DND-41 (cell line): ENCODE data around the gene KRTAP10-12.
"Not testable (repeated sequence)": the region's sequence is repeated elsewhere in the genome, so short reads cannot be mapped to it uniquely, and the experiment has no call there.

Experiments used
- ATAC-seq: fragments of 200-7000 bp; cut with Tn5 transposase; 3 replicates; pipeline ENCODE4 v1.9.1; 2021; ENCODE audit warnings: low read depth; ENCODE audit not compliant: insufficient read depth
- DNase-seq: peaks from one replicate; pipeline ENCODE4 v3.0.0-alpha.2; 2020
- H2AFZ ChIP-seq: 2 replicates; pipeline ENCODE4 v1.6.0; 2012; ENCODE audit warnings: low read depth, low read length
- H3K27ac ChIP-seq: 2 replicates; pipeline ENCODE4 v1.5.1; 2012; ENCODE audit warnings: low read length, inconsistent platforms
- H3K27me3 ChIP-seq: fragments of 200-600 bp; sonication (generic); 2 replicates; pipeline ENCODE4 v1.6.0; 2012; ENCODE audit warnings: low read length, mild to moderate bottlenecking, inconsistent platforms; ENCODE audit not compliant: insufficient read depth, poor library complexity
- H3K36me3 ChIP-seq: 2 replicates; pipeline ENCODE4 v1.5.1; 2012; ENCODE audit warnings: low read length, inconsistent platforms; ENCODE audit not compliant: insufficient read depth
- H3K4me1 ChIP-seq: 2 replicates; pipeline ENCODE4 v1.5.1; 2012; ENCODE audit warnings: mild to moderate bottlenecking, low read length; ENCODE audit not compliant: insufficient read depth
- H3K4me2 ChIP-seq: 2 replicates; pipeline ENCODE4 v1.6.0; 2012; ENCODE audit warnings: mild to moderate bottlenecking, moderate library complexity, low read length, inconsistent platforms; ENCODE audit not compliant: insufficient read depth
- H3K4me3 ChIP-seq, 2 experiments: fragments of 200-600 bp in 1 of 2; shearing (Covaris generic) in 1 of 2; 2 replicates each; pipeline ENCODE4 v1.5.1; 2012 to 2016; ENCODE audit warnings: inconsistent platforms in 2 of 2, low read length in 2 of 2, mild to moderate bottlenecking in 2 of 2, low read depth in 1 of 2, moderate library complexity in 1 of 2
- H3K79me2 ChIP-seq: 2 replicates; pipeline ENCODE4 v1.6.0; 2012; ENCODE audit warnings: low read length, inconsistent platforms; ENCODE audit not compliant: insufficient read depth
- H3K9ac ChIP-seq: 2 replicates; pipeline ENCODE4 v1.6.0; 2012; ENCODE audit warnings: low read depth, mild to moderate bottlenecking, inconsistent platforms, low read length, moderate library complexity
- H3K9me3 ChIP-seq: 2 replicates; pipeline ENCODE4 v1.5.1; 2012; ENCODE audit warnings: low read length, moderate library complexity, mild to moderate bottlenecking, inconsistent platforms; ENCODE audit not compliant: insufficient read depth, severe bottlenecking
- H4K20me1 ChIP-seq: 2 replicates; pipeline ENCODE4 v1.6.0; 2012; ENCODE audit warnings: low read length; ENCODE audit not compliant: insufficient read depth
- EZH2 ChIP-seq: IDR thresholded peaks from 3 replicates; pipeline ENCODE4 v1.6.1; 2012; ENCODE audit warnings: borderline replicate concordance, low read depth, mild to moderate bottlenecking, moderate library complexity, low read length, inconsistent platforms; ENCODE audit not compliant: severe bottlenecking
- TF ChIP-seq, protein P1 (sequence below): IDR thresholded peaks from 2 replicates; pipeline ENCODE4 v1.5.1; 2012; ENCODE audit warnings: borderline replicate concordance, low read length, moderate library complexity, mild to moderate bottlenecking; ENCODE audit not compliant: poor library complexity, severe bottlenecking; ENCODE audit errors: extremely low read depth

The KRTAP10-12 gene

GRCh38 chr21:44684483-44684882, 12.5 kb upstream of the KRTAP10-12 start:
- DNase-seq (no peak), ATAC-seq (no peak)
- Histone ChIP-seq H3K36me3 (no peaks in the 10 kb centered on the region), H3K9me3 (no peaks in the 10 kb centered on the region), H3K27ac (no peak overlapping the region), H3K9ac (no peak overlapping the region), H3K4me2 (no peak overlapping the region), H3K4me3 (no peak overlapping the region), H2AFZ (no peak overlapping the region), H3K79me2 (no peaks in the 10 kb centered on the region), H3K27me3 (no peaks in the 10 kb centered on the region), H3K4me1 (no peaks in the 10 kb centered on the region), H4K20me1 (no peaks in the 10 kb centered on the region)
- TF ChIP-seq, protein P1, sequence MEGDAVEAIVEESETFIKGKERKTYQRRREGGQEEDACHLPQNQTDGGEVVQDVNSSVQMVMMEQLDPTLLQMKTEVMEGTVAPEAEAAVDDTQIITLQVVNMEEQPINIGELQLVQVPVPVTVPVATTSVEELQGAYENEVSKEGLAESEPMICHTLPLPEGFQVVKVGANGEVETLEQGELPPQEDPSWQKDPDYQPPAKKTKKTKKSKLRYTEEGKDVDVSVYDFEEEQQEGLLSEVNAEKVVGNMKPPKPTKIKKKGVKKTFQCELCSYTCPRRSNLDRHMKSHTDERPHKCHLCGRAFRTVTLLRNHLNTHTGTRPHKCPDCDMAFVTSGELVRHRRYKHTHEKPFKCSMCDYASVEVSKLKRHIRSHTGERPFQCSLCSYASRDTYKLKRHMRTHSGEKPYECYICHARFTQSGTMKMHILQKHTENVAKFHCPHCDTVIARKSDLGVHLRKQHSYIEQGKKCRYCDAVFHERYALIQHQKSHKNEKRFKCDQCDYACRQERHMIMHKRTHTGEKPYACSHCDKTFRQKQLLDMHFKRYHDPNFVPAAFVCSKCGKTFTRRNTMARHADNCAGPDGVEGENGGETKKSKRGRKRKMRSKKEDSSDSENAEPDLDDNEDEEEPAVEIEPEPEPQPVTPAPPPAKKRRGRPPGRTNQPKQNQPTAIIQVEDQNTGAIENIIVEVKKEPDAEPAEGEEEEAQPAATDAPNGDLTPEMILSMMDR, result no peak
- TF ChIP-seq EZH2, result no peak

DNA sequence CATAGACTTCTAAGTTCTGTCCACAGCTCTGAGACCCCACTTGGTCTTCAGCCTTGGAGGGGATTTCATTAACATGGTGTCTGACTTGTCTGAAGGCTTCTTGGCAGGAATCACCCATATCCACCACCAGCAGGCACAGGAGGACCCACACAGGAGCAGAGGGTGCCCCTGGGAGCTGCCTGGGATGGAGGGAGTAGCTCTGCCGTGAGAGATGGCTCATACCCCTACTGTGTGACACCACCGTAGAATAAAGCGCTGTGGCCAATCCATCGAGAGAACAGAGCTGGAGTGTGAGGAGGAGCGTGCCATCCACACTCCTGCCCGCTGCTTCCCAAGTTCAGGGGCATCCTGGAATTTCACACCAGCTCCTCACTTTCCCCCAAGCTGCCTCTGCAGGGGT, 11.9 kb upstream of the KRTAP10-12 start:
- H3K4me2 ChIP-seq, ATAC-seq, H2AFZ ChIP-seq, H4K20me1 ChIP-seq, H3K9ac ChIP-seq, H3K36me3 ChIP-seq, H3K79me2 ChIP-seq, DNase-seq, H3K9me3 ChIP-seq, H3K27me3 ChIP-seq, H3K27ac ChIP-seq, H3K4me1 ChIP-seq, H3K4me3 ChIP-seq: not testable (repeated sequence)

DNA sequence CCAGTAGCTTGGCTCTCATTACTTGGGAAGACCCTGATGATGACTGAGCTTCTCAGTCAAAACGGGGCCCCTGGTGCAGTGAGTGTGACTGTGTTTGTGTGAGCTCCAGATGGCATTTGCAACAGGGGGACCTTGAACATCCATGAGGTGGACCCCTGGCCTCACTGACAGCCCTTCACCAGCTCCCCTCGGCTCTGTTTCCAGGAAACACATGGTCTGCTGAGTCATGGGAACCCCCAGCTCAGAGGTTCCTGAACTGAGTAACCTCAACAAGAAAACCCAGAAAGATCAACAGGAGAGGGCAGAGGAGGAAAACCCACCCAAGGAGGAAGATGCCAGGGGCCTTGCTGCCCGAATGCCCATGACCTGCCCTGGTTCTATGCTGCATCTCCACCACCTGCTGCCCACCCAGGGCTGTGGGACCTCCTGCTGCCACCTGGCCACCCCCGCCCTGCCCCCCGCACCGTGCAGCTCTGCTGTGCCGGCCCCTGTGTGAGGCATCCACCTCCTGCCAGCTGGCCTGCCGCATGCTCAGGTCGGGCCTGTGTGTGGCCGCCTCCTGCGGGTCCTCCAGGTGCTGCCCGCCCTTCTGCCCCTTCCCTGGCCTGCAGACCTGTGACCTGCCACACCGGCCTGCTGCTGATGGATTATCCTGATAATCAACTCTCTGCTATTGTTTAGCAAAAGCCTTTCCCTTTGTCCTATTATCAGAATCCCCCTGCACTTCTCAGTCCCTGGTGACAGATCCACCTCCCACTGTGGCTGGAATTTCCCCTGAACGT, 10.8 kb upstream of the KRTAP10-12 start:
- Histone ChIP-seq H2AFZ (no peak overlapping the region), H3K27ac (no peak overlapping the region), H3K9ac (no peak overlapping the region), H3K27me3 (no peaks in the 10 kb centered on the region), H3K4me3 (no peak overlapping the region), H3K4me2 (no peak overlapping the region), H3K9me3 (no peaks in the 10 kb centered on the region), H4K20me1 (no peaks in the 10 kb centered on the region), H3K36me3 (no peaks in the 10 kb centered on the region), H3K4me1 (no peaks in the 10 kb centered on the region), H3K79me2 (no peaks in the 10 kb centered on the region)
- ATAC-seq, result no peak
- TF ChIP-seq, protein P1, result no peak
- TF ChIP-seq EZH2, result no peak
- DNase-seq, result no peak

- Histone ChIP-seq H3K4me2 (no peak overlapping the region), H3K27me3 (no peaks in the 10 kb centered on the region), H4K20me1 (no peaks in the 10 kb centered on the region), H2AFZ (no peak overlapping the region), H3K4me3 (no peak overlapping the region), H3K4me1 (no peaks in the 10 kb centered on the region), H3K36me3 (no peaks in the 10 kb centered on the region), H3K27ac (no peak overlapping the region), H3K79me2 (no peaks in the 10 kb centered on the region), H3K9me3 (no peaks in the 10 kb centered on the region), H3K9ac (no peak overlapping the region)
- no peak for TF ChIP-seq EZH2
- TF ChIP-seq, protein P1, result no peak
- no peak for DNase-seq
- ATAC-seq, result no peak
Measured at GRCh38 chr21:44686843-44687561, 10.0 kb upstream of the KRTAP10-12 start.
